ENCODE measurements around the gene VWA5B2. TPM values are rescaled to one million over a fixed set of nuclear protein-coding genes. Genes with fewer than 3 reads are reported as not detected.

The VWA5B2 gene
- total RNA-seq, 2 experiments from 2014 or later, result not detected

- Mint-ChIP-seq H3K4me1 (ENCODE audit: low read depth) (peaks cover 8% of the 10 kb centered on the region), H3K27me3 (no peaks in the 10 kb centered on the region), H3K4me3 (no peak overlapping the region), H3K36me3 (peaks cover 43% of the 10 kb centered on the region), H3K9me3 (no peaks in the 10 kb centered on the region), H3K27ac (no peak overlapping the region)
- DNase-seq, result no peak
- POLR2A ChIA-PET, result no interaction called here
- CTCF ChIA-PET, result no interaction called here
- intact Hi-C loops (cut with micrococcal nuclease), result no loop called here
Observed at GRCh38 chr3:184192889-184193288, 36.5 kb upstream of the VWA5B2 start.

GRCh38 chr3:184193991-184194539, 35.3 kb upstream of the VWA5B2 start:
- intact Hi-C loops (cut with micrococcal nuclease), result no loop called here
- no peak for DNase-seq
- ChIA-PET CTCF (interaction anchor here (1.2 kb wide), 1 partner anchor 34 kb away, joined by 4 read pairs; no protein-coding TSS in a partner anchor), POLR2A (no interaction called here)
- Mint-ChIP-seq H3K9me3 (no peaks in the 10 kb centered on the region), H3K4me1 (ENCODE audit: low read depth) (peaks cover 4% of the 10 kb centered on the region), H3K36me3 (peaks cover 38% of the 10 kb centered on the region), H3K27me3 (no peaks in the 10 kb centered on the region), H3K4me3 (no peak overlapping the region), H3K27ac (no peak overlapping the region)

GRCh38 chr3:184196536-184196935, 32.8 kb upstream of the VWA5B2 start:
- intact Hi-C loops (cut with micrococcal nuclease), result no loop called here
- H3K4me1 Mint-ChIP-seq (ENCODE audit: low read depth), result no peaks in the 10 kb centered on the region
- CTCF ChIA-PET, result interaction anchor here (0.9 kb wide), 2 partner anchors 31 to 53 kb away, joined by 3 to 4 read pairs; partner anchors contain the start of gene EEF1AKMT4
- DNase-seq, result no peak
- POLR2A ChIA-PET, result no interaction called here
- no peaks in the 10 kb centered on the region for H3K27me3 Mint-ChIP-seq
- no peak overlapping the region for H3K27ac Mint-ChIP-seq
- no peak overlapping the region for H3K4me3 Mint-ChIP-seq
- no peaks in the 10 kb centered on the region for H3K9me3 Mint-ChIP-seq
- H3K36me3 Mint-ChIP-seq, result peaks cover 24% of the 10 kb centered on the region

GRCh38 chr3:184198509-184198908, 30.9 kb upstream of the VWA5B2 start:
- ChIA-PET CTCF (interaction anchor here (1.0 kb wide), 1 partner anchor 48 kb away, joined by 3 read pairs; no protein-coding TSS in a partner anchor), POLR2A (no interaction called here)
- H3K4me3 Mint-ChIP-seq, result no peak overlapping the region

GRCh38 chr3:184200825-184201224, 28.6 kb upstream of the VWA5B2 start:
- no peak overlapping the region for H3K4me3 Mint-ChIP-seq
- intact Hi-C loops (cut with micrococcal nuclease), result no loop called here
- ChIA-PET POLR2A (no interaction called here), CTCF (no interaction called here)
- no peaks in the 10 kb centered on the region for H3K27me3 Mint-ChIP-seq
- no peaks in the 10 kb centered on the region for H3K4me1 Mint-ChIP-seq (ENCODE audit: low read depth)
- no peak for DNase-seq
- H3K27ac Mint-ChIP-seq, result no peak overlapping the region
- H3K36me3 Mint-ChIP-seq, result no peaks in the 10 kb centered on the region
- H3K9me3 Mint-ChIP-seq, result no peaks in the 10 kb centered on the region

More at GRCh38 chr3:184198509-184198908, 30.9 kb upstream of the VWA5B2 start:
- no peak for DNase-seq
- intact Hi-C loops (cut with micrococcal nuclease), result no loop called here
- H3K27ac Mint-ChIP-seq, result no peak overlapping the region
- H3K27me3 Mint-ChIP-seq, result no peaks in the 10 kb centered on the region
- H3K4me1 Mint-ChIP-seq (ENCODE audit: low read depth), result no peaks in the 10 kb centered on the region
- no peaks in the 10 kb centered on the region for H3K9me3 Mint-ChIP-seq
- peaks cover 11% of the 10 kb centered on the region for H3K36me3 Mint-ChIP-seq

GRCh38 chr3:184203526-184203925, 25.9 kb upstream of the VWA5B2 start:
- no peak for DNase-seq
- Mint-ChIP-seq H3K36me3 (no peaks in the 10 kb centered on the region), H3K9me3 (no peaks in the 10 kb centered on the region), H3K27me3 (peaks cover 10% of the 10 kb centered on the region), H3K4me3 (no peak overlapping the region), H3K27ac (no peak overlapping the region), H3K4me1 (ENCODE audit: low read depth) (no peaks in the 10 kb centered on the region)
- POLR2A ChIA-PET, result no interaction called here
- intact Hi-C loops (cut with micrococcal nuclease), result no loop called here
- CTCF ChIA-PET, result interaction anchor here (0.8 to 1.1 kb wide), 3 partner anchors 21 to 47 kb away, joined by 3 to 4 read pairs (median 4); no protein-coding TSS in a partner anchor

GRCh38 chr3:184209146-184209923, 20.1 kb upstream of the VWA5B2 start:
- Mint-ChIP-seq H3K4me1 (ENCODE audit: low read depth) (no peaks in the 10 kb centered on the region), H3K27me3 (peaks cover 10% of the 10 kb centered on the region), H3K4me3 (no peak overlapping the region), H3K36me3 (no peaks in the 10 kb centered on the region), H3K27ac (no peak overlapping the region), H3K9me3 (no peaks in the 10 kb centered on the region)
- DNase-seq, result no peak
- CTCF ChIA-PET, result interaction anchor here (1.2 kb wide), 1 partner anchor 18 kb away, joined by 4 read pairs; no protein-coding TSS in a partner anchor
- POLR2A ChIA-PET, result no interaction called here
- intact Hi-C loops (cut with micrococcal nuclease), result no loop called here

GRCh38 chr3:184211297-184211696, 18.1 kb upstream of the VWA5B2 start:
- H3K27me3 Mint-ChIP-seq, result peaks cover 10% of the 10 kb centered on the region
- ChIA-PET POLR2A (interaction anchor here (0.5 kb wide), 1 partner anchor 379 kb away, joined by 4 read pairs; no protein-coding TSS in a partner anchor), CTCF (interaction anchor here (1.2 kb wide), 1 partner anchor 16 kb away, joined by 6 read pairs; no protein-coding TSS in a partner anchor)
- no peak for DNase-seq
- H3K27ac Mint-ChIP-seq, result no peak overlapping the region
- intact Hi-C loops (cut with micrococcal nuclease), result no loop called here
- no peaks in the 10 kb centered on the region for H3K9me3 Mint-ChIP-seq
- H3K36me3 Mint-ChIP-seq, result no peaks in the 10 kb centered on the region
- no peaks in the 10 kb centered on the region for H3K4me1 Mint-ChIP-seq (ENCODE audit: low read depth)
- H3K4me3 Mint-ChIP-seq, result no peak overlapping the region

- POLR2A ChIA-PET, result interaction anchor here (0.5 kb wide), 1 partner anchor 379 kb away, joined by 4 read pairs; no protein-coding TSS in a partner anchor
- no peak for DNase-seq
- intact Hi-C loops (cut with micrococcal nuclease), result no loop called here
Observed at GRCh38 chr3:184211718-184212117, 17.7 kb upstream of the VWA5B2 start.

GRCh38 chr3:184218814-184219213, 10.6 kb upstream of the VWA5B2 start:
- H3K27ac Mint-ChIP-seq, result no peak overlapping the region
- peaks cover 7% of the 10 kb centered on the region for H3K27me3 Mint-ChIP-seq
- no peak overlapping the region for H3K4me3 Mint-ChIP-seq
- H3K36me3 Mint-ChIP-seq, result no peaks in the 10 kb centered on the region
- ChIA-PET POLR2A (no interaction called here), CTCF (interaction anchor here (3.6 kb wide), 1 partner anchor 8 kb away, joined by 26 read pairs; no protein-coding TSS in a partner anchor)
- no peaks in the 10 kb centered on the region for H3K9me3 Mint-ChIP-seq
- DNase-seq, result no peak
- intact Hi-C loops (cut with micrococcal nuclease), result no loop called here
- no peaks in the 10 kb centered on the region for H3K4me1 Mint-ChIP-seq (ENCODE audit: low read depth)

More at GRCh38 chr3:184211718-184212117, 17.7 kb upstream of the VWA5B2 start:
- H3K27ac Mint-ChIP-seq, result no peak overlapping the region
- CTCF ChIA-PET, result interaction anchor here (1.2 kb wide), 1 partner anchor 16 kb away, joined by 6 read pairs; no protein-coding TSS in a partner anchor
- no peaks in the 10 kb centered on the region for H3K36me3 Mint-ChIP-seq
- no peak overlapping the region for H3K4me3 Mint-ChIP-seq
- peaks cover 6% of the 10 kb centered on the region for H3K27me3 Mint-ChIP-seq
- no peaks in the 10 kb centered on the region for H3K4me1 Mint-ChIP-seq (ENCODE audit: low read depth)
- H3K9me3 Mint-ChIP-seq, result no peaks in the 10 kb centered on the region

- intact Hi-C loops (cut with micrococcal nuclease), result no loop called here
- ChIA-PET POLR2A (no interaction called here), CTCF (interaction anchor here (1.1 kb wide), 1 partner anchor 63 kb away, joined by 4 read pairs; no protein-coding TSS in a partner anchor)
- H3K27me3 Mint-ChIP-seq, result peaks cover 16% of the 10 kb centered on the region
- H3K36me3 Mint-ChIP-seq, result no peaks in the 10 kb centered on the region
- H3K27ac Mint-ChIP-seq, result no peak overlapping the region
- DNase-seq, result no peak
- no peaks in the 10 kb centered on the region for H3K9me3 Mint-ChIP-seq
- no peak overlapping the region for H3K4me3 Mint-ChIP-seq
- H3K4me1 Mint-ChIP-seq (ENCODE audit: low read depth), result no peaks in the 10 kb centered on the region
Observed at GRCh38 chr3:184222521-184222920, 6.9 kb upstream of the VWA5B2 start.

GRCh38 chr3:184223946-184224345, 5.4 kb upstream of the VWA5B2 start:
- Mint-ChIP-seq H3K27ac (no peak overlapping the region), H3K27me3 (peaks cover 29% of the 10 kb centered on the region), H3K9me3 (no peaks in the 10 kb centered on the region), H3K36me3 (no peaks in the 10 kb centered on the region), H3K4me3 (no peak overlapping the region), H3K4me1 (ENCODE audit: low read depth) (peaks cover 2% of the 10 kb centered on the region)
- no peak for DNase-seq
- ChIA-PET POLR2A (no interaction called here), CTCF (interaction anchor here (0.6 to 0.7 kb wide), 3 partner anchors 14 to 33 kb away, joined by 3 to 4 read pairs (median 3); no protein-coding TSS in a partner anchor)
- intact Hi-C loops (cut with micrococcal nuclease), result no loop called here

All from activated CD4-positive, alpha-beta memory T cell treated with anti-CD3 and anti-CD28 coated beads for 36 hours (primary cell).